COLO668 (cell line): ENCODE data around the gene MRFAP1.
"Not testable (repeated sequence)": the region's sequence is repeated elsewhere in the genome, so short reads cannot be mapped to it uniquely, and the experiment has no call there.

ENCODE experiments used
- DNase-seq: peaks from one replicate; lab custom pipeline; 2025; ENCODE audit not compliant: unreplicated experiment; lab: John Stamatoyannopoulos, UW

MRFAP1 gene

DNA sequence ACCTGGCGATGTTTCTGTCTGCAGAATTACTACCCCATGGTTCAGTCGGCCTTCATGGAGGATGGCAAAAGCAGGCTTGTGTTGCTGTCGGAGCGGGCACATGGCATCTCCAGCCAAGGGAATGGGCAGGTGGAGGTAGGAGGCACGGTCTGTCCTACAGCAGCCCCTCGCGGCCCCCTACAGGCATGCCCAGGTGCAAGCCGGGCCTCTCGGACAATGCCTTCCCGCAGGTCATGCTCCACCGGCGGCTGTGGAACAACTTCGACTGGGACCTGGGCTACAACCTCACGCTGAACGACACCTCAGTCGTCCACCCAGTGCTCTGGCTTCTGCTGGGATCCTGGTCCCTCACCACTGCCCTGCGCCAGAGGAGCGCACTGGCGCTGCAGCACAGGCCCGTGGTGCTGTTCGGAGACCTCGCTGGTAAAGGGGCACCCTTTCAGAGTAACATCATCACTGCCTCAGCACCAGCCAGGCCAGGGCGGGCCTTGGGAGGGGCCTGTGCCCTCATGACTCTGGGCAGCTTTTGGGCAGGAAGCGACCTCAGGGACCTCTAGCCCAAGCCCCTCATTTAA lies 29.5 kb upstream of the MRFAP1 start:
- DNase-seq: no peak

GRCh38 chr4:6612961-6613675 lies 27.4 kb upstream of the MRFAP1 start:
- DNase-seq: no peak

GRCh38 chr4:6613676-6614651 lies 26.5 kb upstream of the MRFAP1 start:
- DNase-seq: no peak

DNA sequence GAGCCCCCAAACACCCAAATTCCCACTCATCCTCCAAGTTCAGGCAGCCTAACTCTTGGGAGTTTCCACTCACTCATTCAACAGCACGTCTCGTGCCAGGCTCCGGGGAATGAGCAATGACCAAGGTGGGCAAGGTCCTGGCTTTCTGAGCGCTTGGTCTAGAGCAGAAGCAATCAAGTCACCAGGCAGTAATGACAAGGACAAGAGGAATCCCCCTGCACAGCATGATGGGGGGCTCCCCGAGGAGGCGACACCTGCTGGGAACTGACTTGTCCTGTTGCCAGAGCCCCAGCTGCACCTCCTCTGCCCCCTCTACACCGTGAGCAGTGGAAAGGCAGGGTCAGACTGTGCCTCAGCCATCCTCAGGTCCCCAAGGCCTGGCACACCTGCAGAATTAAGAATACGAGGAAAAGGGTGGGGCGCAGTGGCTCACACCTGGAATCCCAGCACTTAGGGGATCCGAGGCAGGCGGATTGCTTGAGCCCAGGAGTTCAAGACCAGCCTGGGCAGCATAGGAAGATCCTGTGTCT lies 25.7 kb upstream of the MRFAP1 start:
- no peak for DNase-seq

DNA sequence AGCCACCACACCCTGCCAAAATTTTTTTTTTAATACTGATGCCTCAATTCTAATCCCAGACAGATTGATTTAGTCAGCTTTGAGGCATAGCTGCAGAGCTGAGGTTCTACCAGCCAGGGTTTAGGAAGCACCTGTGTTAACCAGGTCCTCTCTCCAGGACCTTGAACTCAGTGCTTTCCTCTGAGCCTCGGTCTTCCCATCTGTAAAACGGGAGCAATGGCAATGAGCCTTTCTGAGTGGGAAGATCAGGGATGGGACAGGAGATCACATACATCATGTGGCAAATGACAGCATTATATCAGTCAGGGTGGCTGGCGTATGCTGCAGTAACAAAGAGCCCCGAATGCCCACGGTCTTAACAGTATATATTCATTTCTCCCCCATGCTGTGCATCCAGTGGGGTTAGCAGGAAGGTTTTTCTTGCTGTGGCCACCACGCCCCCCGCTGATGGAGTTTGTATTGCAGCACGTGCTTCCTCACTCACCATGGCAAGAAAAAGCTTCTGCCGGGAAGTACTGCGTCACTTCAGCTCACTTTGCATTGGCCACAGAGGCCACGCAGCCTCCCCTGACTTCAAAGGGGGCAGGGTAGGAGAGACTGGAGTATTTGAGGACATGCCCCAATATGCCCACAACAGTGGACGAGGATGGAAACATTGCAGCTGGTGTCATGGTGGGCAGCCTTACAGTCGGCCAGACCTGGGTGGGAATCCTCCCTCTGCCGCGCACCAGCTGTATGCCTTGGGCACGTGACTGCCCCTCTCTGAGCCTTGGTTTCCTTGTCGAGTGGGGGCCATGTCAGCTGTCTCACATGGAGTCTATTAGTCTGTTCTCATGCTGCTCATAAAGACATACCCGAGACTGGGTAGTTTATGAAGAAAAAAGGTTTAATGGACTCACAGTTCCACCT lies 24.1 kb upstream of the MRFAP1 start:
- DNase-seq: no peak

- no peak for DNase-seq
Measured at GRCh38 chr4:6617246-6617645, 23.2 kb upstream of the MRFAP1 start.

GRCh38 chr4:6618386-6619115 lies 21.9 kb upstream of the MRFAP1 start:
- DNase-seq: no peak

DNA sequence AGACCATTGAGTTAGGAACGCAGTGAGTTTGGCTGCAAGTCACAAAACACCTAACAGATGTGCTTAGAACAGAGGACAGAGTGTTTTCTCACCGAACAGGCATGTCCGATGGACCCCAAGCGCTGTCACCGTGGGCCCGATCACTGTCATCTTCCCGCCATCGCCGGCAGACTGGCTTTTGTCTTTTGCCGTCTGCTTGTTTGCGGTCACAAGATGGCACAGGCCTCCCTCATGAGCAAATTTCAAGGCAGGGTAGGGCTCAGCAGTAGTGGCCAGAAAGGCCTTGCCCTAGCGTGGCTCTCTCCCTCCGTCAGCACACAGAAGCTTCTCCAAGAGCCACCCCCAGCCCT lies 21.4 kb upstream of the MRFAP1 start:
- no peak for DNase-seq

- DNase-seq: no peak
Measured at GRCh38 chr4:6619466-6620255, 20.8 kb upstream of the MRFAP1 start.

- no peak for DNase-seq
Measured at GRCh38 chr4:6620296-6620695, 20.2 kb upstream of the MRFAP1 start.

DNA sequence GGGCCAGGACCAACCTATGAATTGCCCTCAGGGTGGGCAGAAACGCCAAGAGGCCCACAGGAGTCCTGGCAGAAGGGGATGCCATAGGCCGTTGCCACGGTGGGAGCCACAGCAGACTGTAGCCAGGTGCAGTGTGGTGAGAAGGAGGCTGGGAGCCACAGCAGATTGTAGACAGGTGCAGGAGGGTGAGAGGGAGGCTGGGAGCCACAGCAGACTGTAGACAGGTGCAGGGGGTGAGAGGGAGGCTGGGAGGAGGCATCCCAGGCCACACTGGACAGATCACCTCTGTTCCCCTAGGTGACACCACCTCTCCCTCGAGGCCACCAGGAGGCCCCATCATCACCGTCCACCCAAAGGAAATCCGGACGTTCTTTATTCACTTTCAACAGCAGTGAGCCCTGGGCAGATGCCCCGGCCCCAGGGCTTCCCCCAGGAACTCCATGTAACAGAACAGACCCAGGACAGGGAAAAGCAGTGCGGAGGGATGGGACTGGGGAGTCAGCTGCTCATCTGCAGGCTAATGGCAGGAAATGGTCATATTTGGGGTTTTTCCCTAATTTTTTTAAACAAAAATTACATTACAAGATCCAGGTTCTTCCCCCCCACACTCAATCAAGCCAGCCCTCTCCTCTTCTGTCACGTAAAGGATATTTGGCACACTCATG lies 19.5 kb upstream of the MRFAP1 start:
- DNase-seq: no peak

GRCh38 chr4:6621556-6621927 lies 18.9 kb upstream of the MRFAP1 start:
- DNase-seq: no peak

GRCh38 chr4:6622744-6623143 lies 17.7 kb upstream of the MRFAP1 start:
- no peak for DNase-seq

- no peak for DNase-seq
Measured at GRCh38 chr4:6625256-6625655, 15.2 kb upstream of the MRFAP1 start.

- DNase-seq: no peak
Measured at GRCh38 chr4:6626066-6626465, 14.4 kb upstream of the MRFAP1 start.

DNA sequence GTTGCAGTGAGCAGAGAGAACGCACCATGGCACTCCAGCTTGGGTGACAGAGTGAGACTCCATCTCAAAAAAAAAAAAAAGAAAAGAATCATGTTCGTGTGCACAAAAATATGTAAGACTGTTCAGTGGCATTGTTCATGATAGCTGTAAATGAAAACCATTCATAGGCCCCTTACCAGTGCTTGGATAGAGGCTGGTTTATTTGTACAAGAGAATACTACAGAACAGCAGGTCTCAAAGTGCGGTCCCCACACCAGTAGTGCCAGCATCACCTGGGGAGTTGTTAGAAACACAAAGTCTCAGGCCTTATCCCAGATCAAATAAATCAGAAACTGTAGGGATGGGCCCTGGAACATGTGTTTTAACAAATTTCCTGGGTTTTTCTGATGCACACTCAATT lies 12.7 kb upstream of the MRFAP1 start:
- DNase-seq: no peak

GRCh38 chr4:6628484-6628883 lies 12.0 kb upstream of the MRFAP1 start:
- not testable (repeated sequence) for DNase-seq

GRCh38 chr4:6632125-6632524 lies 8.4 kb upstream of the MRFAP1 start:
- DNase-seq: no peak
